Lower leg skin (tissue), 4 donors: ENCODE data around the gene GUCY1B1. TPM values are rescaled to one million over a fixed set of nuclear protein-coding genes. Genes with fewer than 3 reads are reported as not detected.

Experiments used
- DNase-seq, 2 donors: peaks; one replicate each; pipeline ENCODE4 v3.0.0-alpha.2; 2019; ENCODE audit warnings: low spot score in 2 of 2
- H3K4me3 ChIP-seq: fragments of 200-600 bp; sonication (generic); 2 replicates; pipeline ENCODE4 v1.5.1; 2017; ENCODE audit warnings: mild to moderate bottlenecking, low read depth; ENCODE audit not compliant: poor library complexity, severe bottlenecking
- POLR2A ChIP-seq, 2 donors: fragments of 450-650 bp; IDR thresholded peaks; one replicate each; pipeline ENCODE4 v1.6.1; 2016 to 2017; ENCODE audit warnings: antibody characterized with exemption in 2 of 2, mild to moderate bottlenecking in 1 of 2, moderate library complexity in 1 of 2
- WGBS, 2 donors: methylation state at CpG; one replicate each; pipeline ENCODE4 v1.1.5; 2018; 5-methylcytosine and 5-hydroxymethylcytosine counted together
- intact Hi-C: fragments of 100-400 bp; cut with DNase I; formaldehyde crosslinking; loops from one replicate; pipeline ENCODE4 v1.15.0; 2023; ENCODE audit warnings: low total_unique reads
- total RNA-seq, 4 donors: library from RNA; depleted of rRNA; stranded (reverse); fragments of >200 nt; gene quantifications; one replicate each; pipeline ENCODE4 v1.1.0, GENCODE V29; 2016
- TF ChIP-seq, protein P1 (sequence below), 3 donors: fragments of 450-650 bp; IDR thresholded peaks; one replicate each; pipeline ENCODE4 v1.5.1; 2016; ENCODE audit warnings: antibody characterized with exemption in 3 of 3, mild to moderate bottlenecking in 3 of 3, moderate library complexity in 2 of 3

The GUCY1B1 gene
- total RNA-seq, 4 donors from 2014 or later = 1.1 to 6.1 (median 4.9) TPM

- intact Hi-C loops = no loop called here
- TF ChIP-seq POLR2A (IDR thresholded peaks at IDR 0.05) = no peak
- TF ChIP-seq, protein P1, sequence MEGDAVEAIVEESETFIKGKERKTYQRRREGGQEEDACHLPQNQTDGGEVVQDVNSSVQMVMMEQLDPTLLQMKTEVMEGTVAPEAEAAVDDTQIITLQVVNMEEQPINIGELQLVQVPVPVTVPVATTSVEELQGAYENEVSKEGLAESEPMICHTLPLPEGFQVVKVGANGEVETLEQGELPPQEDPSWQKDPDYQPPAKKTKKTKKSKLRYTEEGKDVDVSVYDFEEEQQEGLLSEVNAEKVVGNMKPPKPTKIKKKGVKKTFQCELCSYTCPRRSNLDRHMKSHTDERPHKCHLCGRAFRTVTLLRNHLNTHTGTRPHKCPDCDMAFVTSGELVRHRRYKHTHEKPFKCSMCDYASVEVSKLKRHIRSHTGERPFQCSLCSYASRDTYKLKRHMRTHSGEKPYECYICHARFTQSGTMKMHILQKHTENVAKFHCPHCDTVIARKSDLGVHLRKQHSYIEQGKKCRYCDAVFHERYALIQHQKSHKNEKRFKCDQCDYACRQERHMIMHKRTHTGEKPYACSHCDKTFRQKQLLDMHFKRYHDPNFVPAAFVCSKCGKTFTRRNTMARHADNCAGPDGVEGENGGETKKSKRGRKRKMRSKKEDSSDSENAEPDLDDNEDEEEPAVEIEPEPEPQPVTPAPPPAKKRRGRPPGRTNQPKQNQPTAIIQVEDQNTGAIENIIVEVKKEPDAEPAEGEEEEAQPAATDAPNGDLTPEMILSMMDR (IDR thresholded peaks at IDR 0.05) = no peak
- DNase-seq = no peak
- WGBS, 2 donors = 87 to 89% methylated on average over 2 of the region's 2 CpGs
- H3K4me3 ChIP-seq = no peak overlapping the region
Measured at GRCh38 chr4:155738548-155738947, 20.3 kb upstream of the GUCY1B1 start.

DNA sequence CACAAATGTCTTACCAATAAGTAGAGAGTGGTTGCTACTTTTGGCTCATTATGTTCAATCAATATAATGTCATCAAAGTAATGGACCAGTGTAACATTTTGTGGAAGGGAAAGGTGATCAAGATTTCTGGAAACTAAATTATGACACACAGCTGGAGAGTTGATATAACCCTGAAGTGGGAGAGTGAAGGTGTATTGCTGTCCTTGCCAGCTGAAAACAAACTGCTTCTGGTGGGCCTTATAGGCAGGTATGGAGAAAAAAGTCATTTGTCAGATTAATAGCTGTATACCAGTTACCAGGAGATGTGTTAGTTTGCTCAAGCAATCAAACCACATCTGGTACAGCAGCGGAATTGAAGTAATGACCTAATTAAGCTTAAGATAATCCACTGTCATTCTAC, 17.3 kb upstream of the GUCY1B1 start:
- DNase-seq = no peak
- no peak for TF ChIP-seq POLR2A (IDR thresholded peaks at IDR 0.05)
- TF ChIP-seq, protein P1 (IDR thresholded peaks at IDR 0.05) = no peak
- intact Hi-C loops = no loop called here
- no peak overlapping the region for H3K4me3 ChIP-seq
- WGBS, 2 donors = 94 to 97% methylated on average over 1 of the region's 1 CpG

GRCh38 chr4:155742310-155743015, 16.4 kb upstream of the GUCY1B1 start:
- no peak overlapping the region for H3K4me3 ChIP-seq
- intact Hi-C loops = no loop called here
- no peak for TF ChIP-seq POLR2A (IDR thresholded peaks at IDR 0.05)
- TF ChIP-seq, protein P1 (IDR thresholded peaks at IDR 0.05) = no peak
- no peak for DNase-seq
- WGBS, 2 donors = 73 to 92% methylated on average over 3 of the region's 3 CpGs

- WGBS, 2 donors = 76 to 86% methylated on average over 5 of the region's 5 CpGs
- TF ChIP-seq, protein P1 (IDR thresholded peaks at IDR 0.05) = no peak
- TF ChIP-seq POLR2A (IDR thresholded peaks at IDR 0.05) = no peak
- no peak overlapping the region for H3K4me3 ChIP-seq
- intact Hi-C loops = no loop called here
- DNase-seq = no peak
Measured at GRCh38 chr4:155745984-155746383, 12.8 kb upstream of the GUCY1B1 start.

GRCh38 chr4:155748039-155748438, 10.8 kb upstream of the GUCY1B1 start:
- H3K4me3 ChIP-seq = no peak overlapping the region
- TF ChIP-seq, protein P1 (IDR thresholded peaks at IDR 0.05) = no peak
- no peak for TF ChIP-seq POLR2A (IDR thresholded peaks at IDR 0.05)
- WGBS, 2 donors = 73 to 79% methylated on average over 2 of the region's 2 CpGs
- intact Hi-C loops = no loop called here
- DNase-seq = no peak

DNA sequence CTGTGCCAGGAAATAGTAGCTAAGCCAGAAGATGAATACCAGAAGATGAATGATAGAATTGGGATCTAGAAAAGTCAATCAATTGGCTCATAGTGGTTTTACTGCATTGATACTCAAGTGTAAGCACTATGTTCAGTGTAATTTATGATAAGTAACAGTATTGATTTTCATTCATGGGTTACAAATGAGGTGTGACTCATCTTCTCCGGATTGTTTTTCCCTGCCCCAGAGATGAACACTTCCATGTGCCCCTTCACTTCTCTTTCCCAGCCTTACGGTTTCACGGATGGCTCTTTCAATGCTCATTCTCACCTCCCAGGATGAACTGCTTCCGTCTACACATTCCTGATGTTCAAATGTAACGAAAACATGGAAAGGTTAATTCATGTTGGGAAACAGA, 9.8 kb upstream of the GUCY1B1 start:
- H3K4me3 ChIP-seq = no peak overlapping the region
- 91 to 93% methylated on average over 5 of the region's 5 CpGs for WGBS, 2 donors
- intact Hi-C loops = no loop called here
- TF ChIP-seq POLR2A (IDR thresholded peaks at IDR 0.05) = no peak
- TF ChIP-seq, protein P1 (IDR thresholded peaks at IDR 0.05) = no peak
- no peak for DNase-seq
